Stimulated activated CD8-positive, alpha-beta memory T cell treated with anti-CD3 and anti-CD28 coated beads, Interleukin-7, amount 100 ng/mL, for 24 hours (primary cell): Measurements from ENCODE around the gene RFESD.

Source experiments
- DNase-seq: peaks from one replicate; pipeline ENCODE4 v3.0.0-alpha.2; 2020; ENCODE audit warnings: low read depth

The RFESD gene

GRCh38 chr5:95646569-95647431 lies at the start of gene RFESD:
Gene RFESD, plus strand, starts transcription at chr5:95646777. Its CDS starts 5,495 bp downstream, at chr5:95652272.
- peak; percentile 89 for DNase-seq

GRCh38 chr5:95599252-95599651 lies 47.3 kb upstream of the RFESD start:
- no peak for DNase-seq

- DNase-seq = no peak
Measured at GRCh38 chr5:95600557-95600956, 46.0 kb upstream of the RFESD start.

GRCh38 chr5:95605786-95606185 lies 40.8 kb upstream of the RFESD start:
- DNase-seq = no peak

DNA sequence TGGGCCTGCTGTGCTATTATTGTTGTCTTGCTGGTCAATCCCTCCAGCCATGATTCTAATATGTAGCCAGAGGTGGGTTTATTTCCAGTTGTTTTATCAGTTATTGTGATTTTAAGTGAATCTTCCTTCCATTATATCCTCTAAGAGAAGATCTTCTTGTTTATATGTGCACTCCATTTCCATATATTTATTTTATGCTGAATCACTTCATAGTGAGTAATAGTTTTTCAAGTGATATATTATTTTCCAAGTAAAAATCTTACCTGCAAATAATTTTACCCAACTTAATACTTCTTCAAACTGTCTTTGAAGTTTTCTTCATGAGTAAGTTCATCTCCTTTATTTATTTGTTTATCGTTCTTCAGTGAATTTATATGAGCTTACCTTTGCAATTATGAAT lies 40.2 kb upstream of the RFESD start:
- no peak for DNase-seq

DNA sequence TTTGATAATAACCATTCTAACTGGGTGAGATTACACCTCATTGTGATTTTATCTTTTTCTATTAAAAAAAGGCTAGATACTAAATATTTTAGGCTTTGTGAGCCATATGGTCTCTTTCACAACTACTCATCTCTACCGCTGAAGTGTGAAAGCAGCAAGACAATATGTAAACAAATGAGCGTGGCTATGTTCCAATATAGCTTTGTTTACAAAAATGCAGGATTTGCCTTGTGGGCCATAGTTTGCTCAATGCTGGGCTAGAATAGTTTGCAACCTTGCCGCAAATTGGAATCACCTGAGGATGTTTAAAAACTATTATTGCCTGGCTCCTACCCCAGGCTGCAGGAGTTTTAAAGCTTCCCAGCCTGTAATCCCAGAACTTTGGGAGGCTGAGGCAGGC lies 36.9 kb upstream of the RFESD start:
- no peak for DNase-seq

DNA sequence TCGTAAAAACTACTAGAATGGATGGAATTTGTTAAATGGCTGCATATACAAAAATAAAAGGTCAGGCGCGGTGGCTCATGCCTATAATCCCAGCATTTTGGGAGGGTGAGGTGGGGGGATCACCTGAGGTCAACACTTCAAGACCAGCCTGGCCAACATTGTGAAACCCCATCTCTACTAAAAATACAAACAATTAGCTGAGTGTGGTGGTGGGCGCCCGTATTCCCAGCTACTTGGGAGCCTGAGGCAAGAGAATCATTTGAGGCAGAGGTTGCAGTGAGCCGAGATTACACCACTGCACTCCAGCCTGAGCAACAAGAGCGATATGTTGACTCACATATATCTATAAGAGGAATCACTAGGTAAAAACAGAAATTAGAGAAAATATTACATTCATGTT lies 36.0 kb upstream of the RFESD start:
- DNase-seq = no peak

GRCh38 chr5:95611396-95611795 lies 35.2 kb upstream of the RFESD start:
- no peak for DNase-seq

DNA sequence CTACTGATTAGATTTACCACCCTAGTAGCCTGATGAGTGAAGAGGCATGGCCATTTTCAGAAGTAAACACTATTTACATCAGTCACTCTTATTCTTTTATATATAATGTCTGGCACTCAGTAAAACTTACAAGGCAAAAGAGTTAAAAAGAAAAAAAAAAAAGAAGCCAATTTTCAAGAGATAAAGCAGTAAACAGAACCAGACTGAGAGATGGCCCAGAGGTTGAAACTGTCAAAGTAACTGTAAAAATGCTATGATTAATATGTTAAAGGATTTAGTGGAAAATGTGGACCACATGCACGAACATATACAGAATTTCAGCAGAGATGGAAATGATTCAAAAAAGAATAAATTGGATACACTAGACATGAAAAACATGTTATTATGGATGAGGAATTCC lies 33.1 kb upstream of the RFESD start:
- no peak for DNase-seq

- DNase-seq = no peak
Measured at GRCh38 chr5:95615164-95615467, 31.5 kb upstream of the RFESD start.

DNA sequence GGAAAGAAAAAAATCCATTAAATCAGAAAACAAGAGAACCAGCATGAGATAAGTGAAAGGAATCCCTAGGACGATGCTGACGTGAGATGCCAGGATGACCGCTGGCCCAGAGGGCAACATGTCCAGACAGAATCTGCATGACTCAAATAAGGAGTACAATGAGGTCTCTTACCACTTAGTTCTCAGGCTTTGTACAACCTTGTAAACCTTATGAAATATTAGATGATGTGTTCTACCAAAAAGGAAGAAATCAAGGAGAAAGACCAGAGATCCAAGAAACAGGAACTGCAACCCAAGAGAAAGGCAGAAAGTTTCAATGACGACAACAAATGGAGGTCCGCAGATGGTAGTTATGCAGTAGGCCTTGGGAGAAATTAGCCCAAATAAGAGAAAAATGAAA lies 29.5 kb upstream of the RFESD start:
- no peak for DNase-seq

- DNase-seq = no peak
Measured at GRCh38 chr5:95619096-95619495, 27.5 kb upstream of the RFESD start.

DNA sequence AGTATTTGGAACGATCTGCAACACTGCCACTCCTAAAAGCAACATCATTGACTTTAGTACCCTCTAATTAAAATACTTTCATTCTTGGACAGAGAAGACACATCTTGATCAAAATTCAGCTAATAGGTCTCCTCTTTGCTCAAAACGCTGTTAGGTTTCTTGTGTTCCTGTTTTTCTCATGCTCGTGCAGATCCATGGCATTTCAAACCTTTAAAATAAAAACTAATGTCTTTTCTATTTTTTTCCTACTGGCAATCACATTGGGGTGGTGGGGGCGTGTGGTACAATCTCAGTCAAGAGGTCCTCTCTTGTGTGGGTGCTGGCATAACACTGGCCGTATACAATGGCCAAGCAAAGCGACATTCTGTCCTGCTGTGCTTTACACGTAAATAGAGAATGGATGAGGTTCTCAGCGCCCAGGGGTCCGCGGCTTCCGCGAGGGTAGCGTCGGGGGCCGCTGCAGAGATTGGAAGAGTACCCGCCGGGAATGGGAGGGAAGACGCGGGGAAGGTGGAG lies 27.0 kb upstream of the RFESD start:
- no peak for DNase-seq

DNA sequence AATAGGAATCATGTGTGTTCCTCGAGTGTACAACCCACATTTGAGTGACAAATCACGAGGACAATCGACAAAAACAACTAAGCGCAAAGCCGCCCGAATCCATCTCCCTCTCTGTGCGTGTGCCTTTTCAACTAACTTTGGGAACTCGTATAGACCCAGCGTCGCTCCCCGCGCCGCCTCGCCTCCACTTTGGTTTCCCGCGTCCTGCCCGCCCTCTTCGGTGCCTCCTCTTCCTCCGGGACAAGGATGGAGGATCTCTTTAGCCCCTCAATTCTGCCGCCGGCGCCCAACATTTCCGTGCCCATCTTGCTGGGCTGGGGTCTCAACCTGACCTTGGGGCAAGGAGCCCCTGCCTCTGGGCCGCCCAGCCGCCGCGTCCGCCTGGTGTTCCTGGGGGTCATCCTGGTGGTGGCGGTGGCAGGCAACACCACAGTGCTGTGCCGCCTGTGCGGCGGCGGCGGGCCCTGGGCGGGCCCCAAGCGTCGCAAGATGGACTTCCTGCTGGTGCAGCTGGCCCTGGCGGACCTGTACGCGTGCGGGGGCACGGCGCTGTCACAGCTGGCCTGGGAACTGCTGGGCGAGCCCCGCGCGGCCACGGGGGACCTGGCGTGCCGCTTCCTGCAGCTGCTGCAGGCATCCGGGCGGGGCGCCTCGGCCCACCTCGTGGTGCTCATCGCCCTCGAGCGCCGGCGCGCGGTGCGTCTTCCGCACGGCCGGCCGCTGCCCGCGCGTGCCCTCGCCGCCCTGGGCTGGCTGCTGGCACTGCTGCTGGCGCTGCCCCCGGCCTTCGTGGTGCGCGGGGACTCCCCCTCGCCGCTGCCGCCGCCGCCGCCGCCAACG lies 26.3 kb upstream of the RFESD start, which contains the start of gene GPR150:
Gene GPR150, plus strand, starts transcription at position 58 of the 840 bp plus-strand sequence. Its CDS starts 189 bp downstream, at position 247.
- no peak for DNase-seq

DNA sequence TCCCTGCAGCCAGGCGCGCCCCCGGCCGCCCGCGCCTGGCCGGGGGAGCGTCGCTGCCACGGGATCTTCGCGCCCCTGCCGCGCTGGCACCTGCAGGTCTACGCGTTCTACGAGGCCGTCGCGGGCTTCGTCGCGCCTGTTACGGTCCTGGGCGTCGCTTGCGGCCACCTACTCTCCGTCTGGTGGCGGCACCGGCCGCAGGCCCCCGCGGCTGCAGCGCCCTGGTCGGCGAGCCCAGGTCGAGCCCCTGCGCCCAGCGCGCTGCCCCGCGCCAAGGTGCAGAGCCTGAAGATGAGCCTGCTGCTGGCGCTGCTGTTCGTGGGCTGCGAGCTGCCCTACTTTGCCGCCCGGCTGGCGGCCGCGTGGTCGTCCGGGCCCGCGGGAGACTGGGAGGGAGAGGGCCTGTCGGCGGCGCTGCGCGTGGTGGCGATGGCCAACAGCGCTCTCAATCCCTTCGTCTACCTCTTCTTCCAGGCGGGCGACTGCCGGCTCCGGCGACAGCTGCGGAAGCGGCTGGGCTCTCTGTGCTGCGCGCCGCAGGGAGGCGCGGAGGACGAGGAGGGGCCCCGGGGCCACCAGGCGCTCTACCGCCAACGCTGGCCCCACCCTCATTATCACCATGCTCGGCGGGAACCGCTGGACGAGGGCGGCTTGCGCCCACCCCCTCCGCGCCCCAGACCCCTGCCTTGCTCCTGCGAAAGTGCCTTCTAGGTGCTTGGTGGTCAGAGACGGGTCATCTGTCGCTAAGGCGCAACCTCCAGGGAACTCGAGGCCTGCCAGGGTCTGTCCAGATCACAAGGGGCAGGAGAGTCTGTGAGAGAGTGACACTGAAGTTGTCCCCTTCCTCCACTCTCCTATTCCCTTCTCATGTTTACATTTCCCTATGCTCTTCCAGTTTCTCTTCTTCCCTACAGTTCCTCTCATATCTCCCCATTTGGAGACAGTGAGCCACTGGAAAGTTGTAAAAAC lies 25.4 kb upstream of the RFESD start:
- DNase-seq = no peak

DNA sequence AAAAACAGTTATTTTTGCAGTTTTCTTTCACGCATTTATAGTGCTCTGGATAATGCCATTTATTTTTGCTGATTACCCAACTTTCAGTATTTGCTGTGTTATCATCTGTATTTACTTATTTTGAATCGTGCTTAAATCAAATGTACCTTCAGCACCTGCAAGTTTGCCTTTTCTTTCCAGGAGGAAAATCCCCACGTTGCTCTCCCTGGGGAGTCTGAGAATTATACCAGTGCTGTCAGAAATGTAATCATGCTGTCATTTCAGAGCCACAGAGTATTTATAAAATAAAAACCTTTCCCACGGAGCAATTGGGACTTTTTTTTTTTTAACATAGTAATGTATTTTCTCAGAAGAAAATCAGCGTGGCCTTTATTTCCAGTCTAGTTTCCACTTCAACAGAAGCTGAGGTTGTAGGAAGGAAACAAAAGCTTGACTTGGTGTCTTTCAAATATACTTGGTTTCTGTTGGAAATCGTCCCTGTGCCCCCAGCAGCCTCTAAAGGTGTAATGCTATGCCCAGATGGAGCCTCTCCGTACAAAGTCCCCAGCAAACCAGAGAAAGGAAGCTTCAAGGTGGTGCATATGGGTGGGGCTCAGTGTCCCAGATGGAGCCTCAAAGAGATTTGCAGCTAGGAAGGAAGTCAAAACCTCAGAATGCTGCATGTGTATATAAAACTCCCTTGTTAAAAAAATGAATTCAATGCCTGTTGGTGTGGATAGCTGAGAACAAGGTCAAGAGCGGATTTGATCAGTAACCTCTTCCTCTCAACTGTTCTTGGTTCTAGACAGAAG lies 24.5 kb upstream of the RFESD start:
- no peak for DNase-seq

DNA sequence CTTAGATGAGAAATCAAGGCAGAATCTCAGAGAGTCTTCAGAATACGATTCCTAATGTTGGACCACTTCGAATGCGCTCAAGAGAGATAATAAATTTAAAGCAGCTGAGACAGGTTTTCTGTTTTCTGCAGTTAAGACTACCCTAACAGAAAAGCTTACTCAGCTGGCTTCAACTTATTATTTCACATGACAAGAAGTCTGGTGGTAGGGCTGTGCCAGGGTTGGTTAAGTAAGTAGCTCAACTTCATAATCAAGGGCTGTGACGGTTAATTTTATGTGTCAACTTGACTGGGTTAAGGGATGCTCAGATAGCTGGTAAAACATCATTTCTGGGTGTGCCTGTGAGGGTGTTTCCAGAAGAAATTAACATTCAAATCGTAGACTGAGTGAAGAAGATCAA lies 22.9 kb upstream of the RFESD start:
- no peak for DNase-seq

GRCh38 chr5:95624368-95624767 lies 22.2 kb upstream of the RFESD start:
- no peak for DNase-seq

- no peak for DNase-seq
Measured at GRCh38 chr5:95626701-95627100, 19.9 kb upstream of the RFESD start.

DNA sequence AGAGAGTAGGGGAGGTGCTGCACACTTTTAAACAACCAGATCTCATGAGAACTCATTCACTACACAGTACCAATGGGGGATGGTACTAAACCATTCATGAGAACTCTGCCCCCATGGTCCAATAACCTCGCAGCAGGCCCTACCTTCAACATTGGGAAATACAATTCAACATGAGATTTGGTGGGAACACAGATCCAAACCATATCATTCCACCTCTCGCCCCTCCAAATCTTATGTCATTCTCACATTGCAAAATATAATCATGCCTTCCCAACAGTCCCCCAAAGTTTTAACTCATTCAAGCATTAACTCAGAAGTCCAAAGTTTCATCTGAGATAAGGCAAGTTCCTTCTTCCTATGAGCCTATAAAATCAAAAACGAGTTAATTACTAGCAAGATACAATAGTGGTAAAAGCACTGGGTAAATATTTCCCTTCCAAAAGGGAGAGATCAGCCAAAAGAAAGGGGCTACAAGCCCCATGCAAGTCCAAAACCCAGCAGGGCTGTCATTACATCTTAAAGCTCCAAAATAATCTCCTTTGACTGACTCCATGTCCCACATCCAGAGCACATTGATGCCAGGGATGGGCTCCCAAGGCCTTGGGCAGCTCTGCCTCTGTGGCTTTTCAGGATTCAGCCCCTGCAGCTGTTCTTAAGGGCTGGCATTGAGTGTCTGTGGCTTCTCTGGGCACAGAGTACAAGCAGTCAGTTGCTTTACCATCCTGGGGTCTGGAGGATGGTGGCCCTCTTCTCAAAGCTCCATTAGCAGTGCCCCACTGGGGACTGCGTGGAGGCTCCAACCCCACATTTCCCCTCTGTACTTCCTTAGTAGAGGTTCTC lies 18.4 kb upstream of the RFESD start:
- no peak for DNase-seq
